Measurements from ENCODE around the gene ALK.

The ALK gene

DNA sequence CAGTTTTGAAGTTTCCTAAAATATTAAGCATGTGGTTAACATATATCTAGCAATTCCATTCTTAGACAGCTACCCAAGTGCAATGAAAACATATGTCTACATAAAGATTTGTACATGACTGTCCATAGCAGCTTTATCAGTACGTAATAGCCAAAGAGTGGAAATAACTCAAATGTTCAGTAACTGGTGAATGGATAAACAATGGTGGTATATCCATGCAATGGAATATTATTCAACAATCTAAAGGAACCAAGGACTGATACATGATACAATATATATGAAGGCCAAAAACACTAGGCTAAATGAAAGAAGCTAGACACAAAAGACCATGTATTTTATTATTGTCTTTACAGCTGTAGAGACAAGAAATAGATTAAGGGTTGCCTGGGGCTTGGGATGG, 361.4 kb downstream of the ALK start:
- Histone ChIP-seq H3K36me3 (ENCODE audit: insufficient read depth, low read length) (no peaks in the 10 kb centered on the region), H3K4me3 (ENCODE audit: low read length) (no peak overlapping the region), H3K4me1 (ENCODE audit: insufficient read depth, low read length) (peaks cover 4% of the 10 kb centered on the region; the same call in 1 of the 2 replicates), H3K9me3 (ENCODE audit: insufficient read depth, low read depth, low read length) (no peaks in the 10 kb centered on the region), H3K27ac (ENCODE audit: low read depth, low read length) (no peak overlapping the region), H3K27me3 (ENCODE audit: insufficient read depth, low read length) (no peaks in the 10 kb centered on the region), H3K9ac (ENCODE audit: low read depth, low read length) (no peak overlapping the region)
- 100% methylated on average over 1 of the region's 1 CpG for WGBS

DNA sequence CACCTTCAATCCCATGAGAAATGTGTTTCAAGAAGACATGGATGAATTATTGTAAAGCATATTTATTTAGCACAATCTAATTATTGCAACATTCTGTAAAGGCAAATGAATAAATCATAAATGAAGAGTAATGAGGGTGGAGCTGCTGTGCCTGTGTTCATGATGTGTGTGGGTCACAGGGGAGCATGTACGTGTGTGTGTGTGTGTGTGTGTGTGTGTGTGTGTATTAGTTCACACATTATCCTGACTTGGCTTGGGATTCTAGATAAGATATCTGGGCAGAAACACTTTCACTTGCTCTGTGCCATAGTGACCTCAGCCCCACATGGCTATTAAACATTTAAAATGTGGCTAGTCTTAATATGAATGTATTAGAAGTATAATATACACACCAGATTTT, 361.8 kb downstream of the ALK start:
- 96% methylated on average over 1 of the region's 1 CpG for WGBS
- no peaks in the 10 kb centered on the region for H3K9me3 ChIP-seq (ENCODE audit: insufficient read depth, low read depth, low read length)
- peaks cover 5% of the 10 kb centered on the region; the same call in 1 of the 2 replicates for H3K4me1 ChIP-seq (ENCODE audit: insufficient read depth, low read length)
- no peak overlapping the region for H3K9ac ChIP-seq (ENCODE audit: low read depth, low read length)
- no peak overlapping the region for H3K4me3 ChIP-seq (ENCODE audit: low read length)
- no peak overlapping the region for H3K27ac ChIP-seq (ENCODE audit: low read depth, low read length)
- no peaks in the 10 kb centered on the region for H3K36me3 ChIP-seq (ENCODE audit: insufficient read depth, low read length)
- no peaks in the 10 kb centered on the region for H3K27me3 ChIP-seq (ENCODE audit: insufficient read depth, low read length)

GRCh38 chr2:29558097-29558496, 363.3 kb downstream of the ALK start:
- Histone ChIP-seq H3K27me3 (ENCODE audit: insufficient read depth, low read length) (no peaks in the 10 kb centered on the region), H3K4me1 (ENCODE audit: insufficient read depth, low read length) (peaks cover 15% of the 10 kb centered on the region), H3K36me3 (ENCODE audit: insufficient read depth, low read length) (no peaks in the 10 kb centered on the region), H3K9ac (ENCODE audit: low read depth, low read length) (no peak overlapping the region), H3K27ac (ENCODE audit: low read depth, low read length) (no peak overlapping the region), H3K9me3 (ENCODE audit: insufficient read depth, low read depth, low read length) (no peaks in the 10 kb centered on the region), H3K4me3 (ENCODE audit: low read length) (no peak overlapping the region)

DNA sequence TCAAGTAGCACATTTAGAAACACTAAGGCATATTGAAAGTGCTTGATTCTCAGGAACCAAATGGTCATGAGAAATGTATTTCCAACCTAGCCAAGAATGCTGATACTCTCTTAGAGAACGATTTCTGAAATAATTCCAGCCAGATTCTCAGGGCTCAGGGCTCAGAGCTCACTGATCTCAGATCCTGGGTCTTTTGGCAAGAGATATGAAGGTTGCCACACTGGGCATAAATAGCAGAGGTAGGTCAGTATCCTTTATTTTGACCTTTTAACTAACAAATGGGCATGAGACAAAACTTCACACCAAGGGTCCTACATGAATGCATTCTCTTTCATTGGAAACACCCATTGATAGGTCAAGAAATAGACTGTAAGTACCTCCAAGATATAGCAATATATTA, 364.1 kb downstream of the ALK start:
- WGBS, result 87% methylated on average over 1 of the region's 1 CpG

DNA sequence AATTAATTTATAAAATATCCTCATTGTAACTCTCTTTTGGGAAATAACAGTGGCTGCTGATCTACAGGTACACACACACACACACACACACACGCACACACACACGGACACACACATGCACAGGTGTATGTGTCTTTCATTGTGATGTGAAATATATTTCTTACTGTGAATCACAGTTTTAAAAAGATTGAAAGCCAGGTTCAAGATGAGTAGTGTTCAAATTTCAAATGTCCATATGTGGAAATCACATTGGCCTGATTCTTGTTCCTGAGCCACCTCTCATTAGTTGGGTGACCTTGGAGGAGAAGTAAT, 372.4 kb downstream of the ALK start:
- H3K27ac ChIP-seq (ENCODE audit: low read depth, low read length), result no peak overlapping the region
- no peak overlapping the region for H3K4me3 ChIP-seq (ENCODE audit: low read length)
- no peaks in the 10 kb centered on the region for H3K36me3 ChIP-seq (ENCODE audit: insufficient read depth, low read length)
- no peak overlapping the region for H3K9ac ChIP-seq (ENCODE audit: low read depth, low read length)
- WGBS, result no CpG with 5 or more reads among the region's 2 CpGs
- H3K4me1 ChIP-seq (ENCODE audit: insufficient read depth, low read length), result peaks cover 8% of the 10 kb centered on the region
- H3K27me3 ChIP-seq (ENCODE audit: insufficient read depth, low read length), result no peaks in the 10 kb centered on the region
- H3K9me3 ChIP-seq (ENCODE audit: insufficient read depth, low read depth, low read length), result no peaks in the 10 kb centered on the region

More for the DNA sequence above, 364.1 kb downstream of the ALK start:
- no peaks in the 10 kb centered on the region for H3K9me3 ChIP-seq (ENCODE audit: insufficient read depth, low read depth, low read length)
- no peak overlapping the region for H3K4me3 ChIP-seq (ENCODE audit: low read length)
- H3K27me3 ChIP-seq (ENCODE audit: insufficient read depth, low read length), result no peaks in the 10 kb centered on the region
- peaks cover 15% of the 10 kb centered on the region for H3K4me1 ChIP-seq (ENCODE audit: insufficient read depth, low read length)
- no peaks in the 10 kb centered on the region for H3K36me3 ChIP-seq (ENCODE audit: insufficient read depth, low read length)
- H3K27ac ChIP-seq (ENCODE audit: low read depth, low read length), result no peak overlapping the region
- H3K9ac ChIP-seq (ENCODE audit: low read depth, low read length), result no peak overlapping the region

GRCh38 chr2:29544917-29545316, 376.5 kb downstream of the ALK start:
- Histone ChIP-seq H3K36me3 (ENCODE audit: insufficient read depth, low read length) (no peaks in the 10 kb centered on the region), H3K9me3 (ENCODE audit: insufficient read depth, low read depth, low read length) (no peaks in the 10 kb centered on the region), H3K27me3 (ENCODE audit: insufficient read depth, low read length) (no peaks in the 10 kb centered on the region), H3K9ac (ENCODE audit: low read depth, low read length) (no peak overlapping the region), H3K27ac (ENCODE audit: low read depth, low read length) (no peak overlapping the region), H3K4me1 (ENCODE audit: insufficient read depth, low read length) (no peaks in the 10 kb centered on the region), H3K4me3 (ENCODE audit: low read length) (no peak overlapping the region)
- WGBS, result 96% methylated on average over 2 of the region's 2 CpGs

- no peak overlapping the region for H3K27ac ChIP-seq (ENCODE audit: low read depth, low read length)
- H3K9ac ChIP-seq (ENCODE audit: low read depth, low read length), result no peak overlapping the region
- WGBS, result 78% methylated on average over 3 of the region's 3 CpGs
- no peaks in the 10 kb centered on the region for H3K9me3 ChIP-seq (ENCODE audit: insufficient read depth, low read depth, low read length)
- no peak overlapping the region for H3K4me3 ChIP-seq (ENCODE audit: low read length)
- no peaks in the 10 kb centered on the region for H3K36me3 ChIP-seq (ENCODE audit: insufficient read depth, low read length)
- no peaks in the 10 kb centered on the region for H3K4me1 ChIP-seq (ENCODE audit: insufficient read depth, low read length)
- H3K27me3 ChIP-seq (ENCODE audit: insufficient read depth, low read length), result no peaks in the 10 kb centered on the region
Observed at GRCh38 chr2:29544031-29544430, 377.4 kb downstream of the ALK start.

DNA sequence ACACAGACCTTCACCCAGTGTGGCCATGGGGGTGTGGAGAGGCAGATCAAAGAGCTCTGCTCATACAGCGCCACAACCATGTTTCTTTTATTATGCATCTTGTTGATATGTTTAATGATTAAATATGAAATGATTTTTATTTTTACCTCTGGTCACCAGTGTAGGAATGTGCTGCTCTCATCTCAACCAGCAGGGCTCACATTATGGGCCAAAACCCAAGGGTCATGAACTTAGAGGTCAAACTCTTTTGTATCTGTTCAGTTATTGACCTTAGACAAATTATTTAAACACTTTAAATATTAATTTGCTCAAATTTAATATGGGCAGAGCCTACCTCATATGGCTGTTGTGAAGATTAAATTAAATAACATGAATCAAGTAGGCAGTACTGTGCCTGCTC, 386.2 kb downstream of the ALK start:
- WGBS, result 100% methylated on average over 1 of the region's 1 CpG
- H3K9ac ChIP-seq (ENCODE audit: low read depth, low read length), result no peak overlapping the region
- no peaks in the 10 kb centered on the region for H3K9me3 ChIP-seq (ENCODE audit: insufficient read depth, low read depth, low read length)
- no peaks in the 10 kb centered on the region for H3K36me3 ChIP-seq (ENCODE audit: insufficient read depth, low read length)
- no peaks in the 10 kb centered on the region for H3K4me1 ChIP-seq (ENCODE audit: insufficient read depth, low read length)
- H3K4me3 ChIP-seq (ENCODE audit: low read length), result no peak overlapping the region
- no peaks in the 10 kb centered on the region for H3K27me3 ChIP-seq (ENCODE audit: insufficient read depth, low read length)
- H3K27ac ChIP-seq (ENCODE audit: low read depth, low read length), result no peak overlapping the region

DNA sequence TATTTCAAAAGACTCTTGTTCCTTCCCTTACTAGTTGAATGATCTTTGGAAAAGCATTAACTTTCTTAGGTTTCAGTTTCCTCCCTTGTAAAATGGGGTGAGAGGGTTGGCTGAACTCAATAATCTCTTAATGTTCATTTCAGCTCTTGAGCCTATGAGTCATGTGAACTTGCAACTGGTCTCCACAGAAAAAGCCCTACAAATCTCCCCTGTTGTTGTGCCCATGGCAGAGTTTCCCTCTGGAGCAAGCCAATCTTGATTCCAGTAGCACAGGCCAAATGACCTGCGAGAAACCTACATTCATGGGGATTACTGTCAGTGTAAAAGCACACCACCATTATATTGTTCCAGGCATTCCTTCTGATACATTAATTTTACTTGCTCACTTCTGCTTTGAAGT, 388.9 kb downstream of the ALK start:
- Histone ChIP-seq H3K9me3 (ENCODE audit: insufficient read depth, low read depth, low read length) (no peaks in the 10 kb centered on the region), H3K27me3 (ENCODE audit: insufficient read depth, low read length) (no peaks in the 10 kb centered on the region), H3K9ac (ENCODE audit: low read depth, low read length) (no peak overlapping the region), H3K27ac (ENCODE audit: low read depth, low read length) (no peak overlapping the region), H3K4me3 (ENCODE audit: low read length) (no peak overlapping the region), H3K4me1 (ENCODE audit: insufficient read depth, low read length) (no peaks in the 10 kb centered on the region; the same call in 1 of the 2 replicates), H3K36me3 (ENCODE audit: insufficient read depth, low read length) (no peaks in the 10 kb centered on the region)
- 91% methylated on average over 1 of the region's 1 CpG for WGBS

DNA sequence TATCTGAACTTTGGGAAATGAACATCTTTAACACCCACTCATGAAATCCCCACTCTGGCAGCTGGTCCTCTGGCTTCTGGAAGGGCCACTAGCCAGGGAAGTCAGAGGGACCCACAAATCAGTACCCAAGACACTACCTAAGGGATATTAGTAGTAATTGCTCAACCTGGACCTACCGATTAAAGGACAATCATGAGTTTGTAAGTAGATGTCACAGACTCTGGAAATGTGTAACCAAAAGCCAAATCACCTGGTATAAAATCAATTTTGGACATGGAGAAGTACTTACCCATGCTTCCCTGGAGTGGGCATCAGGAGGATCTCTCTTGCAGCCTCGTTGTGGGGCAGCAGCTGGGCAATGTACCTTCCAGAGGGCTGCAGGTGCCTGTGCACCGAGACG, 389.8 kb downstream of the ALK start:
- H3K9me3 ChIP-seq (ENCODE audit: insufficient read depth, low read depth, low read length), result no peaks in the 10 kb centered on the region
- H3K9ac ChIP-seq (ENCODE audit: low read depth, low read length), result no peak overlapping the region
- no peaks in the 10 kb centered on the region for H3K36me3 ChIP-seq (ENCODE audit: insufficient read depth, low read length)
- no peaks in the 10 kb centered on the region for H3K27me3 ChIP-seq (ENCODE audit: insufficient read depth, low read length)
- no peak overlapping the region for H3K27ac ChIP-seq (ENCODE audit: low read depth, low read length)
- no peaks in the 10 kb centered on the region; the same call in 1 of the 2 replicates for H3K4me1 ChIP-seq (ENCODE audit: insufficient read depth, low read length)
- WGBS, result 94% methylated on average over 4 of the region's 4 CpGs
- H3K4me3 ChIP-seq (ENCODE audit: low read length), result no peak overlapping the region

DNA sequence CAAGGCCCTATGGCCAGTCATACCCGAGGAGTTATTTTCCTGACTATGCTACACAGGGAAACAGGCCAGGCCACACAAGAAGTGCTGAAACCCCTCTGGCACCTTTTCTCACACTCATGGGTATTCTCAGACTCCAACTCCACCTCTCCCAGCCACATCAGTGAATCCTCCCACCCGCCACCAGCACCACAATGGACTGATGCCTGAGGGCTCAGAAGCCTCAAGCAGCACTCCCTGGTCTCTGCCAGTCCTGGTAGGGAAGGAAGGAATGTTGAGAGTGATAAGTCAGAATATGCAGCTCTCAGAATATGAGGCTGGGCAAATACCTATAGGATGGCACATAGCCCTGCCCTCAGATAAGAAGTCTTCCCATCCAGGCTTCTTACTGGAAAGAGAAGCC, 391.1 kb downstream of the ALK start:
- Histone ChIP-seq H3K4me1 (ENCODE audit: insufficient read depth, low read length) (no peaks in the 10 kb centered on the region; the same call in 1 of the 2 replicates), H3K27ac (ENCODE audit: low read depth, low read length) (no peak overlapping the region), H3K27me3 (ENCODE audit: insufficient read depth, low read length) (no peaks in the 10 kb centered on the region), H3K9me3 (ENCODE audit: insufficient read depth, low read depth, low read length) (no peaks in the 10 kb centered on the region), H3K36me3 (ENCODE audit: insufficient read depth, low read length) (no peaks in the 10 kb centered on the region), H3K4me3 (ENCODE audit: low read length) (no peak overlapping the region), H3K9ac (ENCODE audit: low read depth, low read length) (no peak overlapping the region)
- WGBS, result 86% methylated on average over 2 of the region's 2 CpGs

GRCh38 chr2:29528891-29529520, 392.4 kb downstream of the ALK start:
- WGBS, result 89% methylated on average over 18 of the region's 18 CpGs
- H3K4me3 ChIP-seq (ENCODE audit: low read length), result no peak overlapping the region
- no peaks in the 10 kb centered on the region; the same call in 1 of the 2 replicates for H3K4me1 ChIP-seq (ENCODE audit: insufficient read depth, low read length)
- H3K9me3 ChIP-seq (ENCODE audit: insufficient read depth, low read depth, low read length), result no peaks in the 10 kb centered on the region
- no peak overlapping the region for H3K9ac ChIP-seq (ENCODE audit: low read depth, low read length)
- H3K27ac ChIP-seq (ENCODE audit: low read depth, low read length), result no peak overlapping the region
- no peaks in the 10 kb centered on the region for H3K27me3 ChIP-seq (ENCODE audit: insufficient read depth, low read length)
- no peaks in the 10 kb centered on the region for H3K36me3 ChIP-seq (ENCODE audit: insufficient read depth, low read length)

All from HUES64 (cell line).